IPS DF 6.9 (cell line): ENCODE measurements around the gene TXNDC12.

Source experiments
- DNase-seq: peaks from one replicate; pipeline ENCODE4 v3.0.0-alpha.2; 2013; ENCODE audit warnings: low read depth, low spot score
- H3K27ac ChIP-seq: one replicate; pipeline ENCODE4 v1.5.1; 2013; ENCODE audit warnings: low read length, control low read depth
- H3K27me3 ChIP-seq: 2 replicates; pipeline ENCODE4 v1.6.1; 2013; ENCODE audit warnings: mild to moderate bottlenecking, low read length; ENCODE audit not compliant: control insufficient read depth, insufficient read depth
- H3K36me3 ChIP-seq: 2 replicates; pipeline ENCODE4 v1.6.1; 2013; ENCODE audit warnings: low read length; ENCODE audit not compliant: control insufficient read depth, insufficient read depth
- H3K4me1 ChIP-seq: 2 replicates; pipeline ENCODE4 v1.6.1; 2013; ENCODE audit warnings: low read length; ENCODE audit not compliant: control insufficient read depth, insufficient read depth
- H3K4me3 ChIP-seq: 2 replicates; pipeline ENCODE4 v1.5.1; 2013; ENCODE audit warnings: mild to moderate bottlenecking, low read length
- H3K9me3 ChIP-seq: 2 replicates; pipeline ENCODE4 v1.6.1; 2013; ENCODE audit warnings: low read length, inconsistent platforms; ENCODE audit not compliant: control insufficient read depth, insufficient read depth
- WGBS: extraction: QIAGEN DNeasy Blood & Tissue Kit; methylation state at CpG from one replicate; pipeline ENCODE4 v1.1.7; 2013; ENCODE audit warnings: mixed read lengths, missing lambda C conversion rate; ENCODE audit not compliant: insufficient read length, insufficient coverage; 5-methylcytosine and 5-hydroxymethylcytosine counted together

Gene TXNDC12

DNA sequence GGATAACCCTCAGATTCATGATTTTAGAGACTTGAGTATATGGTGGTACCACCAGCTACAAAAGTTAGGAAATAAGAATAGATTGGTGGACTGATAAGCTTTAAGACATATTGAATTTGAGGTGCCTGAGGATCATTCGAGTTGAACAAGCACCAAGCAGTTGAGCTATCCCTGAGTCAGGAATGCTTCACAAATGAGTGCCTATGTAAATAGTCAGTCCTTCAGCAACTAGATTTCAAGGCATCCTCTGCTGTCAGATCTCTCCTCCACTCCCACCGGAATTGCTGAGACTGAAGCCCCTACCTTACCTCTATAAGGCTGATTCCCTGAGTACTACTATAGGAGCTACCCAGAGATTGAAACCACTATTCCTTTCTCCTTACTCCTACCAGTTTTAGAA, 8.2 kb upstream of the TXNDC12 start:
- no peak overlapping the region for H3K4me3 ChIP-seq
- H3K4me1 ChIP-seq: no peaks in the 10 kb centered on the region
- H3K9me3 ChIP-seq: no peaks in the 10 kb centered on the region
- DNase-seq: no peak
- peaks cover 19% of the 10 kb centered on the region; the same call in 1 of the 2 replicates for H3K36me3 ChIP-seq
- WGBS: no CpG with 5 or more reads among the region's 2 CpGs
- H3K27me3 ChIP-seq: no peaks in the 10 kb centered on the region
- H3K27ac ChIP-seq: no peak overlapping the region

- Histone ChIP-seq H3K9me3 (no peaks in the 10 kb centered on the region), H3K4me1 (no peaks in the 10 kb centered on the region), H3K36me3 (peaks cover 15% of the 10 kb centered on the region; the same call in 1 of the 2 replicates), H3K4me3 (no peak overlapping the region), H3K27me3 (no peaks in the 10 kb centered on the region), H3K27ac (no peak overlapping the region)
- no peak for DNase-seq
- WGBS: no CpG with 5 or more reads among the region's 4 CpGs
Observed at GRCh38 chr1:52060822-52061221, 5.8 kb upstream of the TXNDC12 start.

- no peak for DNase-seq
- H3K4me3 ChIP-seq: no peak overlapping the region
- no peaks in the 10 kb centered on the region for H3K27me3 ChIP-seq
- no peak overlapping the region for H3K27ac ChIP-seq
- H3K9me3 ChIP-seq: no peaks in the 10 kb centered on the region
- no peaks in the 10 kb centered on the region for H3K4me1 ChIP-seq
- peaks cover 14% of the 10 kb centered on the region; the same call in 1 of the 2 replicates for H3K36me3 ChIP-seq
- no CpG with 5 or more reads among the region's 1 CpG for WGBS
Observed at GRCh38 chr1:52059888-52060287, 4.9 kb upstream of the TXNDC12 start.

DNA sequence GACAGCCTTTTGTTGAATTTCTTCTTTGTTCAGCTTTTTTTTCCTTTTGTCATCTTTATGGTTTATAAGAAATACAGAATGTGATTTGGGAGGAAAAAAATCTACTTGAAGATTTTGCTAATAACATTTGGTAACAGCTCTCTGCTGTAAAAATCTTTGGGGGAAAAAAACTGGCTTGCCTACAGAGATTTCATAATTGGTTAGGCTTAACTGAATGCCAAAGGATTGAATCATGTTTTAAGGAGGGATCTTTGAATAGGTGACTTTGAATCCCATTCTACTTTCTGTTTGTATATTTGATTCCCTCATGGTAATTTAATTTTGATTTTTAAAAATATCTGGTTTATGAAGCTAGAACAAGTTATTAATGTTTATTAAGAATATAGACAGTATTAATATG, 4.3 kb upstream of the TXNDC12 start:
- no peak for DNase-seq
- H3K9me3 ChIP-seq: no peaks in the 10 kb centered on the region
- no peaks in the 10 kb centered on the region for H3K27me3 ChIP-seq
- H3K4me1 ChIP-seq: no peaks in the 10 kb centered on the region
- peaks cover 14% of the 10 kb centered on the region; the same call in 1 of the 2 replicates for H3K36me3 ChIP-seq
- no peak overlapping the region for H3K4me3 ChIP-seq
- no peak overlapping the region for H3K27ac ChIP-seq

DNA sequence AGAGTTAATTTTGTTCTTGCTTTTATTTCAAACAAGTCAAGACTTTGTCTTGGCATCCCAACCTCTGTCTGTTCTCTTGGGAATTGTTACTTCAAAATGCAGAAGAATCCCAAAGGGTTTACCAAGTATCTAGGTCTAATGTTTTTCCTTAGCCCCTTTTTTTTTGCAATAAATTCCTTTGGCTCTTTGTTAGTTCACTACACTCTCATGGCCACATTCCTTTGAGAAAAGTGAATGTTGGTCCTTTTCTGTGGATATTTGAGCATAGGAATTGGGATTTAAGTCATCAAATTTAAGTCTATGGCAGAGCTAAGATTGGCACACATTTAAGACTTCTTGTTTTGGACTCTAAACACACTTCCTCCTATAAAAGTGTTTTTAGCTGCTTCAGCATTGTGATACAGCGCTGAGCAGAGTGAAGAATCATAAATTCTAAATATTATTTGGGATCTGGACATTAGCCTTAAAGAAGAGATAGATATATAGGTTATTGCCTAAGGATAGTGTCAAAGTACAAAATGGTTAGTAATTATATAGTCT, 3.0 kb upstream of the TXNDC12 start:
- no peaks in the 10 kb centered on the region for H3K4me1 ChIP-seq
- no peaks in the 10 kb centered on the region for H3K27me3 ChIP-seq
- peaks cover 10% of the 10 kb centered on the region; the same call in 1 of the 2 replicates for H3K36me3 ChIP-seq
- no CpG with 5 or more reads among the region's 1 CpG for WGBS
- no peak for DNase-seq
- H3K4me3 ChIP-seq: no peak overlapping the region
- H3K9me3 ChIP-seq: no peaks in the 10 kb centered on the region
- H3K27ac ChIP-seq: no peak overlapping the region

GRCh38 chr1:52057255-52057654, 2.3 kb upstream of the TXNDC12 start:
- WGBS: no CpG with 5 or more reads among the region's 1 CpG
- no peaks in the 10 kb centered on the region for H3K4me1 ChIP-seq
- peak overlapping the region; percentile 92; the same call in 1 of the 2 replicates for H3K4me3 ChIP-seq
- DNase-seq: no peak
- no peak overlapping the region for H3K27ac ChIP-seq
- H3K27me3 ChIP-seq: no peaks in the 10 kb centered on the region
- H3K36me3 ChIP-seq: peaks cover 10% of the 10 kb centered on the region; the same call in 1 of the 2 replicates
- no peaks in the 10 kb centered on the region for H3K9me3 ChIP-seq

DNA sequence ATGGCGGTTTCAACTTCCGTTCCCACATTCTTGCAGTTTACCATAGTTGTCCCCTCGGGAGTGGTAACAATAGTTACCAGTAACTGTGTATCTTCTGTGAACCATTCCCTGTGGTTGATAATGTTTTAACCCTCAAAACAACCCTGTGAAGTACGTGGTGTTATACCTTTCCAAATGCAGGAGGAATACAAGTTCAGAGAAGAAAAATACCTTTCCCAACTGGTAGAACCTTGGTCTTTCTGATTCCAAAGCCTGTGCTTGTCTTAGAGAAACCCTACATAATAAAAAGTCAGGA, 1.9 kb upstream of the TXNDC12 start:
- no CpG with 5 or more reads among the region's 4 CpGs for WGBS
- Histone ChIP-seq H3K4me1 (no peaks in the 10 kb centered on the region), H3K27ac (no peak overlapping the region), H3K27me3 (no peaks in the 10 kb centered on the region), H3K4me3 (peak overlapping the region; percentile 92; the same call in 1 of the 2 replicates), H3K9me3 (no peaks in the 10 kb centered on the region), H3K36me3 (peaks cover 10% of the 10 kb centered on the region; the same call in 1 of the 2 replicates)
- no peak for DNase-seq

DNA sequence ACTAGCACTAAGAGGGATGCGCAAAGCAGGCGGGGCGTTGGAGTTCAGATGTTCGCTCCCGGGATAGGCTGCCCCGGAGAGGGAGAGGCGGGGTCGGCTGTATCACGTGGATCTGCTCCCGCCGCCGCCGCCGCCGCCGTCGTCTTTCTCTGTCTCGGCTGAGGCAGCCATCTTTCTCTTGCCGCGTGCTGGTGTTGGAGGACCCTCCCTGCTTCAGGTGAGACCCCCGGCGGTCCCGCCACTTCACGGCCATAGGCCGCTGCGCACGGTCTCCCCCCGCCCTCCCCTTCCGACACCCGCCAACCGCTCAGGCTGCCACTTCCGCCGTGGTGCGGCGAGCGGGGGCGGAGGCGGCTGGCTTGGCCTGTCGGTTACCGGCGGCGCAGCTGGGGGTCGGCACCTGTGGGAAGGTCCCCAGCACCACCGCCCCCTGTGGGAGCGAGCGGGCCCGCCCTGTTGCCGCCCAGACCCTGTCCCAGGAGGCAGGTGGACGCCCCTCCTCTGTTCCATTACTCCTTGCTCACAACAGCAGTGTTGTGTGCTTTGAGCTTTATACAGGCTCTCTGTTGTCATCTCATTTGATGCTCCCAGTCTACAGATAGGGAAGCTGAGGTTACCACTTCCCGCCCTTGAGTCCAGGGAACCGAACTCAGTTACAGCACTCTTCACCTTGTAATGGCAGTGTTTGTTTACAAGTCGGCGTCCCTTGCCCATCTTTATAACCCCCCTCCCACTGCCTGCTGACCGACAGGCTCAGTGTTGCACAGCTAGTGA, 1.4 kb upstream of the TXNDC12 start, which contains the start of gene BTF3L4:
Gene BTF3L4, plus strand, starts transcription at position 133 of the 774 bp plus-strand sequence. CDS start 3,553 bp downstream, outside the sequence.
- peak within 1 kb of the TSS; percentile 92 for H3K4me3 ChIP-seq
- DNase-seq: no peak
- H3K4me1 ChIP-seq: no peaks in the 10 kb centered on the region
- peak within 1 kb of the TSS; percentile 32 for H3K27ac ChIP-seq
- no peaks in the 10 kb centered on the region for H3K9me3 ChIP-seq
- peaks cover 10% of the 10 kb centered on the region; the same call in 1 of the 2 replicates for H3K36me3 ChIP-seq
- WGBS: no CpG with 5 or more reads among the region's 54 CpGs
- no peaks in the 10 kb centered on the region for H3K27me3 ChIP-seq

DNA sequence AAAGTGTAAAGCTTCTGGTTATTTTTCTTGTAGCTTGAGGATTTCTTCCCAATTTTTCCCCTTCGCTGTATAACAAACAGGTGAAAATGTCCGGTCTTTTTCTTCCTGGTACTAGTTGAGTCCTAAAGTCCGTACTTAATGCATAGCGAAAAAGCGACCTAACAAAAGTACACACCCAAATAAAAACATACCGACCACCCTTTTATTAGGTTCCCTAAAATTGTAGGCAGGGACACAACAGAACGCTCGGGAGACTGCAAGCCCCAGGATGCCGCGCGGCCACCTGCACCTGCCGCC, 823 bp upstream of the TXNDC12 start:
- Histone ChIP-seq H3K4me3 (peak overlapping the region; percentile 88; the same call in 1 of the 2 replicates), H3K27ac (no peak overlapping the region), H3K36me3 (peaks cover 7% of the 10 kb centered on the region; the same call in 1 of the 2 replicates), H3K9me3 (no peaks in the 10 kb centered on the region), H3K4me1 (no peaks in the 10 kb centered on the region), H3K27me3 (no peaks in the 10 kb centered on the region)
- no CpG with 5 or more reads among the region's 12 CpGs for WGBS
- no peak for DNase-seq

DNA sequence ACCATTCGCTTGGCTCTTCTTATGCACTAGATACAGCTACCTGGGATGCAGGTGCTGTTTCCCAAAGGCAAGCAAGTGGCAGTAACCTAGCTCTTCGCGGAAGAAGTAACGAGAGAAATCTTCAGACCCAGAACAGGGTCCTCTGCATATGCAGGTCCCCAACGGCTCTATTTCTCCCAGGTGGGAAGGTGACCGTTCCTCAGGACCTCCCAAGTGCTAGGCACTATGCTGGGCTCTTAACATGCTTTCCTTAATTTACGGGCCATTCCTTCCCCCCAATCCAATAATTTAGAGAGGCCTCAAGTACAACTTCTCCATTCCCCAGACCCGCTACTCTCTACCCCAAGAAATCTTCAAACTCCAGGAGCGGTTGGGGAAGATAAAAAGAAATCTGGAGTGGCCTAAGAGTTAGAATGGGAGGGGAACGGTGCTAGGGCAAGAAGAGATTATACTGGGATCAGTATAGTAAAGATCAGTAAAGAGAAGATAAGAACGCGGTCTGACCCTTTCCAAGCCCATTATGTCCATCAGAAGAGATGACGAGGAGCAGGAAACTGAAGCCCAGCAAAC, 410 bp downstream of the TXNDC12 start:
- WGBS: no CpG with 5 or more reads among the region's 13 CpGs
- H3K27ac ChIP-seq: no peak overlapping the region
- peak overlapping the region; percentile 88 for H3K4me3 ChIP-seq
- H3K27me3 ChIP-seq: no peaks in the 10 kb centered on the region
- no peak for DNase-seq
- H3K4me1 ChIP-seq: no peaks in the 10 kb centered on the region
- H3K36me3 ChIP-seq: no peaks in the 10 kb centered on the region; the same call in 1 of the 2 replicates
- no peaks in the 10 kb centered on the region for H3K9me3 ChIP-seq
